AG04450 (cell line): ENCODE data around the gene LNX2. TPM values are rescaled to one million over a fixed set of nuclear protein-coding genes. Genes with fewer than 3 reads are reported as not detected.

ENCODE experiments used
- CTCF ChIA-PET: fragments of 300-600, 350-600 bp; formaldehyde crosslinking; extraction: SDS; loops from one replicate; lab custom pipeline; 2022; ENCODE audit warnings: antibody characterized with exemption, inconsistent platforms; lab: Charles Lee
- POLR2A ChIA-PET: fragments of 350-600 bp; formaldehyde crosslinking; extraction: SDS; loops from one replicate; lab custom pipeline; 2021; ENCODE audit warnings: antibody characterized with exemption, inconsistent platforms; lab: Yijun Ruan, JAX
- DNase-seq: peaks from one replicate; pipeline ENCODE4 v3.0.0-alpha.2; 2011; ENCODE audit warnings: low read depth, low spot score
- H3K27ac ChIP-seq: one replicate; pipeline ENCODE4 v1.5.1; 2012; ENCODE audit warnings: low read depth, low read length, control low read depth
- H3K27me3 ChIP-seq: one replicate; pipeline ENCODE4 v1.6.0; 2012; ENCODE audit warnings: low read length; ENCODE audit not compliant: control insufficient read depth, insufficient read depth
- H3K4me3 ChIP-seq: 2 replicates; pipeline ENCODE4 v1.5.1; 2011; ENCODE audit warnings: mild to moderate bottlenecking, low read depth, low read length, control low read depth
- H3K9me3 ChIP-seq: 2 replicates; pipeline ENCODE4 v1.5.1; 2012; ENCODE audit warnings: low read length; ENCODE audit not compliant: control insufficient read depth, insufficient read depth
- CTCF ChIP-seq: IDR thresholded peaks from 2 replicates; pipeline ENCODE4 v1.5.1; 2011; ENCODE audit warnings: low read depth, low read length, control low read depth, inconsistent platforms
- polyA plus RNA-seq: library from polyadenylated mRNA; depleted of rRNA; stranded (reverse); fragments of >200 nt; gene quantifications from 2 replicates; pipeline ENCODE4 v1.2.3, GENCODE V29; 2011

The LNX2 gene
- polyA plus RNA-seq, 1 experiment = 6.9 TPM

GRCh38 chr13:27572234-27572901 lies 48.0 kb downstream of the LNX2 start:
- TF ChIP-seq CTCF = no peak
- no peaks in the 10 kb centered on the region for H3K27me3 ChIP-seq
- CTCF ChIA-PET = interaction anchor here (0.6 to 2.4 kb wide), 4 partner anchors 34 to 254 kb away, joined by 3 to 10 read pairs (median 4); no protein-coding TSS in a partner anchor
- H3K4me3 ChIP-seq = no peak overlapping the region
- POLR2A ChIA-PET = interaction anchor here (1.0 kb wide), 1 partner anchor 48 kb away, joined by 3 read pairs; the partner anchor contains the start of gene LNX2
- no peak for DNase-seq
- H3K27ac ChIP-seq = no peak overlapping the region
- H3K9me3 ChIP-seq = no peaks in the 10 kb centered on the region

- POLR2A ChIA-PET = interaction anchor here (0.6 kb wide), 1 partner anchor 20 kb away, joined by 3 read pairs; no protein-coding TSS in a partner anchor
- Histone ChIP-seq H3K9me3 (no peaks in the 10 kb centered on the region), H3K27me3 (no peaks in the 10 kb centered on the region), H3K27ac (no peak overlapping the region), H3K4me3 (no peak overlapping the region)
- TF ChIP-seq CTCF = no peak
- DNase-seq = no peak
- CTCF ChIA-PET = interaction anchor here (1.1 to 1.7 kb wide), 2 partner anchors 37 to 38 kb away, joined by 3 to 4 read pairs; no protein-coding TSS in a partner anchor
Measured at GRCh38 chr13:27570906-27571305, 49.4 kb downstream of the LNX2 start.

- ChIA-PET CTCF (no interaction called here), POLR2A (no interaction called here)
- no peak for DNase-seq
- TF ChIP-seq CTCF = no peak
- Histone ChIP-seq H3K27me3 (no peaks in the 10 kb centered on the region), H3K9me3 (no peaks in the 10 kb centered on the region), H3K4me3 (no peak overlapping the region), H3K27ac (no peak overlapping the region)
Measured at GRCh38 chr13:27569405-27569804, 50.9 kb downstream of the LNX2 start.

- ChIA-PET CTCF (interaction anchor here (0.7 to 1.1 kb wide), 2 partner anchors 33 to 260 kb away, joined by 3 to 6 read pairs; no protein-coding TSS in a partner anchor), POLR2A (no interaction called here)
- H3K9me3 ChIP-seq = no peaks in the 10 kb centered on the region
- TF ChIP-seq CTCF = no peak
- no peak overlapping the region for H3K4me3 ChIP-seq
- no peaks in the 10 kb centered on the region for H3K27me3 ChIP-seq
- DNase-seq = no peak
- H3K27ac ChIP-seq = no peak overlapping the region
Measured at GRCh38 chr13:27565818-27566217, 54.5 kb downstream of the LNX2 start.

- POLR2A ChIA-PET = interaction anchor here (0.7 kb wide), 1 partner anchor 58 kb away, joined by 3 read pairs; the partner anchor contains the start of gene LNX2
- no peak for TF ChIP-seq CTCF
- H3K4me3 ChIP-seq = no peak overlapping the region
- no peaks in the 10 kb centered on the region for H3K9me3 ChIP-seq
- CTCF ChIA-PET = no interaction called here
- no peak for DNase-seq
- H3K27ac ChIP-seq = no peak overlapping the region
- H3K27me3 ChIP-seq = no peaks in the 10 kb centered on the region
Measured at GRCh38 chr13:27562457-27562856, 57.9 kb downstream of the LNX2 start.
